Right renal pelvis (tissue), 4 donors: Measurements from ENCODE around the gene SIRT5. TPM values are rescaled to one million over a fixed set of nuclear protein-coding genes. Genes with fewer than 3 reads are reported as not detected.

ENCODE experiments used
- DNase-seq, 4 donors: peaks; one replicate each; pipeline ENCODE4 v3.0.0-alpha.2; 2013; ENCODE audit warnings: low read depth in 4 of 4, low spot score in 3 of 4, missing footprints in 1 of 4
- polyA plus RNA-seq, 4 donors: library from polyadenylated mRNA; unstranded; fragments of 120-200 nt; gene quantifications; one replicate each; pipeline ENCODE4 v1.2.1, GENCODE V29; 2013; ENCODE audit not compliant: insufficient read length in 4 of 4

SIRT5 gene
- polyA plus RNA-seq, 4 donors, result 19.5 to 28.6 (median 22.0) TPM

- DNase-seq, result no peak
These were observed 23.7 kb upstream of the SIRT5 start for GRCh38 chr6:13550656-13551055.

DNA sequence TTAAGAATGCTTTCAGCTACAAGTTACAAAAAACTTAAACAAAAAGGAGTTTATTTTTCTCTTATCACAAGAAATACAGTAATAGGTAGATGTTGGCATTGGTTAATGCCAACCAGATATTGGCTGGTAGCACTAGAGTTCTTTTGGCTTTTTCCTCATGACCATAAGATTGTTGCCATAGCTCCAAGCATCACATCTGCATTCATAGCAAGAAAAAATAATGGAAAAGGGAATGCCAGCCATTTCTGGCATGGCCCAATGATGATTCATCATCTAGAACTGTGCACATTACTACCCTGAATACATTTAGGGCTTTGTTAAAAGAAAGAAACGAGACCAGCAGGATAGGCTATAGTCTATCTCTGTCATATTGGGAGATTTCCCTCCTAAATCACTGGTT is 20.8 kb upstream of the SIRT5 start:
- no peak for DNase-seq

- peak in 1 of 4 donors; percentile 20 for DNase-seq
These were observed 19.5 kb upstream of the SIRT5 start for GRCh38 chr6:13554929-13555333.

- no peak for DNase-seq
These were observed 16.6 kb upstream of the SIRT5 start for GRCh38 chr6:13557841-13558240.

GRCh38 chr6:13558718-13559117 is 15.7 kb upstream of the SIRT5 start:
- DNase-seq, result no peak

DNA sequence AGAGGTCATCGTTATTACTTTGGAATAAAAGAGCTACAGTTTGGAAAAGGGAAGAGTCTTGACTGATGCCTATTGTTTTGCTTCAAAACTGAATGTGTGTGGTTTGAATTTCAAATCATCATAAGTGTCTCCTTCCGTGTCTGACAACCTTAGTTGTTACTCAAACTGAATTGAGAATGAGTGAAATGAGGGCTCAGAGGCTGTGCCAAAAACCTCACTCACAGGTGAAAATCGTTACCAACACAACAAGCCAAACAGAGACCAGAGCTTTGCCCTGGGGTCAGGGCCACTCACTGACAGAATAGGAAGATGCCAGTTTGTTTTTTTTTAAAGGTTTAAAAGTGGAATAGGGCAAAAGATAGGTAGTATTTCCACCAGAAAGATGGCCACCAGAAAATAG is 15.2 kb upstream of the SIRT5 start:
- no peak for DNase-seq

GRCh38 chr6:13559968-13560650 is 14.3 kb upstream of the SIRT5 start:
- DNase-seq, result no peak

DNA sequence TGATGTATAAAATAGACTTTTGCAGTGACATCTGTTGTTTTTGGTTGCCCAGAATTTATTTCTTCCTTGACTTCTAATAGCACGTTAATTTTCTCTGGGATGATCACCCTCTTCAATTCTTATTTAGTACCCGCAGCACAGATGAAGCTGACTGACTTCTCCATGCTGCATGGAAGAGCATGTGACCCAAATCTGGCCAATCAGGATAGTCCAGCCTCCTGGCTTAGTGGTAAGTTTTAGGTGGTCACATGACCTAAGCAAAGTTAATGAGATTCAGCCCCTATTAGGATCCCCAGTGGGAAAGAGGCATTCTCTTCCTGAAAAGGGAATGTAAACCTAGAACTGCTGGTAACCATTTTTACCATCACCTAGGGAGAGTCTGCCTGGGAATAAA is 13.8 kb upstream of the SIRT5 start:
- no peak for DNase-seq

DNA sequence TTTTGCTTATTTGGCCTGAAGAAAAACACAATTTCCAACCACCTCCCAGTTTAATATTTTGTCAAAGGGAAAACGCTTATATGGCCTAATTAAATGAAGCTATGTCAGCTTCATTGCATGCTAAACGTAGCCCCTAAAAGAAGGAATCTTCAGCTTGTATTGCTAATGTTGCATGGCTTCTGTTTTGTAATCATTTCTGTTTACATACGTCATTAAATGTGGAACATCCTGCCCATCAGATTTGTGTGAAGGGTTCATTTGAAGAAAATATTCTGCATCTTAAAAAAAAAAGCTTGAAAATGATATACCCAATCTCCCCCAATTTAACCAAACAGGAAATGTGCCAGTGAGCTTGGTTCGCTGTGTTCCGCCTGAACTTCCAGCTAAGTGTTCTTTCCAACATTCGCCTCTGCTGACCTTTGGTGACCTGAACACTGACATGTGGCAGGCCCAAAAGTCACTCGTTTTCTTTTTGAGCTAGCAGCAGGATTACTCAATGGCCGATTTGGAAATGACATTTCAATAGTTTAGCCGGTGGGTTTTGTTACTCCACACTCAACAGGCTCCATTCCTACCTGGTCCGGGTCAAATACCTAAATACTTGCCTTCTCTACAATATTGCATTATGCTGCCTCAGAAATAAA is 12.7 kb upstream of the SIRT5 start:
- DNase-seq, result no peak

GRCh38 chr6:13563009-13563408 is 11.4 kb upstream of the SIRT5 start:
- DNase-seq, result peak in 2 of 4 donors; percentile 8 to 20

DNA sequence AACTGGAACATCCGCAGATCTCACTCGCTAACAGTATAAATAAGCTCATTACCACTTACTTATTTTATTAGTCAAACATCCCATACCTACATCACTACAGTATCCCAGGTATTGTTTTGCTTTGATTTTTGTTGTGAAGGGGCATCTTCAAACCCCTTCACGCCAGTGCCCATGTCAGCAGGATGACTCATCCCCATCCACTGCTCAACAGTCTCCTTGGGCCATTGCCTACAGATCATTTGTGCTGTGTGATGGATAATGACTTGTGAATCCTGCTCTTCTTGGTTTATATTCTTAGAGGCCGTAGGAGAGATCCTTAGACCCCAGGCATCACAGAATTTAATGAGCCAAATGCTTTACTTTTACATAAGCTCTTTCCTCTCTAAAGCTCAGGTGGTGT is 8.5 kb upstream of the SIRT5 start:
- DNase-seq, result no peak

DNA sequence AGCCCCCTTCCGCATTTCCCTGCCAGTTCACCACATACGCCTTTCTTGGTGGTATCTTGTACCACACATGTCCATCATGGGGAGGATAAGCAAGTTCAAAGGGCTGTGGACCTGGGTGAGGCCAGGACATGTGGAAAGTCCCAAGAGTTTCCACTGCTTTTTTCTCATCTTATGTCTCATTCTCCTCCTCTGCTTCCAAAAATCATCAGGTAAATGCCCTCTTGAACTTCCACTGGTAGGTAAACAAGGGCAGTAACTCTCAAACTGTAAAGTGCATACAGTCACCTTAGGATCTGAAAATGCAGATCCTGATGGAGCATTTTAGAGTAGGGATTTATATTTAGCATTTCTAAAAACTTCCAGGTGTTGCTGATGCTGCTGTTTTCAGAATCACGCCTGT is 7.9 kb upstream of the SIRT5 start:
- no peak for DNase-seq

DNA sequence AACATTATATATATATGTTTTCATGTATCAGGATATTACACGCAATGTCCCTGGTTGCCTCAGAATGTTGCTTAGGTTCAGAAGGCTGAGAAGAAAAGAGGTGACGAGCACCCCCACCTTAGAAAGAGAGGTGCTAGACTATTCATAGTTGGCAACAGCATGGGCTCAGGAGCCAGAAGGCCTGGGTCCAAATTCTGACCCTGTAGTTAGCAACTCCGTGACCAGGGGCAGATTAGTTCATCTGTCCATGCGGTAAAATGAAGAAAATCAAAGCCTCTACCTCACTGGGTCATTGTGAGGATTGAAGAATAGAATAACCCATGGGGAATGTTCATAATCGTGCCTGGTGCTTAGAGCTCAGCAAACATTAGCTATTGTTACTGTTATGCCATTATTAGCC is 5.4 kb upstream of the SIRT5 start:
- DNase-seq, result no peak

DNA sequence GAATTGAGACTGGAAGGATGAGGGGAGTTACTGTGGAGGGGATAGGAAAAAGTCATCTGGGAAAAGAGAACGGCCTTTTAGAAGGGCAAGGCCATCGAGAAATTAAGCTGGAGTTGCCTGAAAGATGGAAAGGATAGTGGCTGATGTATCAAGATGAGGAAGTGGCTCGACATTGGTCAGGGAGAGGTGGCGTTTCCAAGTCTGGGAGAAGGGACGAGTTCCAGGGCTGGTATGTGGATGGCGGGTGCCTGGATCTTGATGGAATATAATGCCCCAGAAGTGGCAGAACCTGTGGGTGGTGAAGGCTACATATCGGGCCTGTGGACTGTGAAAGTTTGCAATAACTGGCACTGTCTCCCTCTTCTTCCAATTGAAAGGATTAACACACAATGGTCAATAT is 2.2 kb upstream of the SIRT5 start:
- no peak for DNase-seq

DNA sequence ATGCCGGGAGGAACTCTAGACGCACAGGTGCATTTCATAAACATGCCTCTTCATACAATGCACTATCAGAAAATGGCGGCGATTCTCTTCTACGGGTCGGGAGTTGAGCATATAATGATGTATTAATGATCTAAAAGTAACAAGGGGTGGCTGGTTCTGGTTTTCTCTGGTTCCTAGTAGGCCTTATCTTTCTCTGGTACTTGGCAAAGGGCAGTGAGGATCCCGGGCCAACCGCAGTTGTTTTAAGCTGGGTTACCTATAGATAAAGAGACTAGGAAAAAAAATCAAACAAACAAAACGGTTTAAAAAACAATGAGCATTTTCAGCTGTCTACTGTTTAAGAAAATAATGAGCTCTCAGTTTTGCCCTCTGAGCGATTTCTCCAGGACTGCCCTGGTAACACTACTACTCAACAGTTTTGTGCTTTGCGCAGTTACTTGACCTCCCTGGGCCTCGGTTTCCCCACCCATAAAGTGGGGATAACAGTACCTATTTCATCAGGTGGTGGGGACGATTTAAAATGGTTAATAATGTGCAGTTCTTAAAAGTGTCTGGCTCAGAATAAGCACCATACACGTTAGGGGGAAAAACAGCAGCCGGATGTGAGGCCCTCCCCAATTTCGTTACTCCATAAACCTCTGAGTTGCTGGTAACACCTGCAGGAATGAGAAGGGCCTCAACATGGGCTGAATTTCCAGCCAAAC is 1.3 kb upstream of the SIRT5 start:
- DNase-seq, result no peak

DNA sequence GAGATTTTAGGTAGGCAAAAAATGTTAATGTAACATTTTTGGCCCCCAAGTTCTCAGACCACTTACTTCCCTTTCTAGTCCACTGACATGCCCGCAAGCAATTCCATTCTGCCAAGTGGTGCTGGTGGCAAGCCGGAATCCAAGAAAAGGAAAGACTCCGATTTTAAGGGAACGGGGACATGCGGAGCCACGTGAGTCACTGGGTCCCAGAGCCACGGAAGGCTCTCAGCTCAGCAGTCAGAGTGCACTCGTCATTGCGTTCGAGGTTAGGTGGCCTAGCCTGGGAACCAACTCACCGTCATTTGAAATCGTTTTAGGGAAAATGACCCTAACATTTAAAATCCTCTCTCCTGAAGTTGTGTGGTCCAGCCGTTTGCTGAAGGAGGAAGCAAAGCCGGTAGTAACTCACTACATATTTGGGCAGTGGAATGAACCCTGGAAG is 711 bp upstream of the SIRT5 start:
- DNase-seq, result peak in 2 of 4 donors; percentile 10 to 12

- peak; percentile 83 to 90 (median 88) for DNase-seq
These were observed 241 bp upstream of the SIRT5 start for GRCh38 chr6:13574149-13574570.

- DNase-seq, result no peak
These were observed 975 bp downstream of the SIRT5 start for GRCh38 chr6:13575377-13575775.

GRCh38 chr6:13576017-13576416 is 1.6 kb downstream of the SIRT5 start:
- no peak for DNase-seq

GRCh38 chr6:13577926-13578325 is 3.5 kb downstream of the SIRT5 start:
- DNase-seq, result no peak

- no peak for DNase-seq
These were observed 5.5 kb downstream of the SIRT5 start for GRCh38 chr6:13579911-13580310.

DNA sequence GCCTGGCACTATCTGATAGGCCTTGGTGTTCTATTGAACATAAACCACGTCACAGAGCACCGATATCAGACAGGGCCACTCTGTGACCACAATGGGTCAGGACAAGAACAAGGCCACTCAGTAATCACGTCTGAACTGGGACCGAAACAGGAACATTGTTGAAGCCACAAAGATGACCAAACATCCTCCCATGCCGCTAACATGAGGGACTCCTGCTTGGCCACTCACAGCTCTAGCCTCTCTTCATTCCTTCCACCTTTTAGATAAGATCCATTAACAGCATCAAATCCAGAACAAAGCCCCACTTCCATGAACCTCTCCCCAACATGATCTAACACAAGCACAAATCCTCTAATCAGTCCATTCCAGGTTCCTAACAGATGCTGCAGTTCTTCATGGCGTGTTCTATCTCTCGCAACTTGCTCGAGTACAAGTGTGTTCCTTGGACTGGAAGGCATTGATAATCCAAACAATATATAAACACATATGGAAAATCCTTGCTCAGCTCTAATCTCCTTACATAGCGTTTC is 7.4 kb downstream of the SIRT5 start:
- no peak for DNase-seq
